ENCODE results near the gene SMIM34. TPM values are rescaled to one million over a fixed set of nuclear protein-coding genes. Genes with fewer than 3 reads are reported as not detected.
"Not testable (repeated sequence)": the region's sequence is repeated elsewhere in the genome, so short reads cannot be mapped to it uniquely, and the experiment has no call there.

Gene SMIM34
- polyA plus RNA-seq, 2 donors = not detected

GRCh38 chr21:34375619-34375972 lies 48.2 kb downstream of the SMIM34 start:
- H3K36me3 ChIP-seq (ENCODE audit: control insufficient read depth in 2 of 2, insufficient read depth in 2 of 2, low read length in 1 of 2); H3K4me3 ChIP-seq (ENCODE audit: low read depth in 1 of 2, low read length in 2 of 2); H3K9me3 ChIP-seq (ENCODE audit: control insufficient read depth in 2 of 2, insufficient read depth in 1 of 2, low read depth in 1 of 2, low read length in 1 of 2); H3K4me1 ChIP-seq (ENCODE audit: control insufficient read depth in 2 of 2, insufficient read depth in 2 of 2, low read length in 1 of 2); H3K27ac ChIP-seq (ENCODE audit: low read depth in 2 of 2, low read length in 1 of 2); H3K27me3 ChIP-seq (ENCODE audit: control insufficient read depth in 1 of 2, insufficient read depth in 2 of 2, low read length in 2 of 2): not testable (repeated sequence)
- WGBS, 2 donors = no CpG with 5 or more reads among the region's 33 CpGs

GRCh38 chr21:34374940-34375618 lies 48.7 kb downstream of the SMIM34 start, which contains the start of gene SMIM11:
Gene SMIM11 (plus strand): TSS chr21:34375507. CDS start chr21:34379505, 3,998 bp downstream.
- H3K4me1 ChIP-seq (ENCODE audit: control insufficient read depth in 2 of 2, insufficient read depth in 2 of 2, low read length in 1 of 2); H3K27me3 ChIP-seq (ENCODE audit: control insufficient read depth in 1 of 2, insufficient read depth in 2 of 2, low read length in 2 of 2); H3K27ac ChIP-seq (ENCODE audit: low read depth in 2 of 2, low read length in 1 of 2); H3K36me3 ChIP-seq (ENCODE audit: control insufficient read depth in 2 of 2, insufficient read depth in 2 of 2, low read length in 1 of 2); H3K9me3 ChIP-seq (ENCODE audit: control insufficient read depth in 2 of 2, insufficient read depth in 1 of 2, low read depth in 1 of 2, low read length in 1 of 2); H3K4me3 ChIP-seq (ENCODE audit: low read depth in 1 of 2, low read length in 2 of 2): not testable (repeated sequence)
- no CpG with 5 or more reads among the region's 49 CpGs for WGBS, 2 donors

DNA sequence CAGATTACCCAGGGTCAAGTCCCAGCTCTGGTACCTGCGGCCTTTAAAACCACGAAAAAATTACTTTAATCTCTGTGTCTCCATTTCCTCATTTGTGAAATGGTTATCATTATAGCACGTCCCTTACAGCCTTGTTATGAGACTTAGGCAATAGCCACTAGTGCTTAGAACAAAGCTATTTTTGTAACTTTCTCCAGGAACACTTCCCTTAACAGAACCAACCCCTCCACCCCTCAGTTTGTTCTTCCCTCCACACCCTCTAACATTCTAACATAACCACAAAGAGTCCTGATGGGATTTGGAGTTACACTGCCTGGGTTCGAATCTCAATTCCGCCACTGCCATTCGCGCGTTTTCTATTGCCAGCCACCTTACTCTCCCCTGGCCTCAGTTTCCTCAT lies 49.3 kb downstream of the SMIM34 start:
- H3K27ac ChIP-seq (ENCODE audit: low read depth in 2 of 2, low read length in 1 of 2); H3K4me1 ChIP-seq (ENCODE audit: control insufficient read depth in 2 of 2, insufficient read depth in 2 of 2, low read length in 1 of 2); H3K4me3 ChIP-seq (ENCODE audit: low read depth in 1 of 2, low read length in 2 of 2); H3K36me3 ChIP-seq (ENCODE audit: control insufficient read depth in 2 of 2, insufficient read depth in 2 of 2, low read length in 1 of 2); H3K27me3 ChIP-seq (ENCODE audit: control insufficient read depth in 1 of 2, insufficient read depth in 2 of 2, low read length in 2 of 2); H3K9me3 ChIP-seq (ENCODE audit: control insufficient read depth in 2 of 2, insufficient read depth in 1 of 2, low read depth in 1 of 2, low read length in 1 of 2): not testable (repeated sequence)
- WGBS, 2 donors = no CpG with 5 or more reads among the region's 8 CpGs

GRCh38 chr21:34372321-34372720 lies 51.4 kb downstream of the SMIM34 start:
- no peaks in the 10 kb centered on the region for H3K9me3 ChIP-seq (ENCODE audit: control insufficient read depth in 2 of 2, insufficient read depth in 1 of 2, low read depth in 1 of 2, low read length in 1 of 2)
- no peaks in the 10 kb centered on the region for H3K27me3 ChIP-seq (ENCODE audit: control insufficient read depth in 1 of 2, insufficient read depth in 2 of 2, low read length in 2 of 2)
- H3K36me3 ChIP-seq (ENCODE audit: control insufficient read depth in 2 of 2, insufficient read depth in 2 of 2, low read length in 1 of 2) = no peaks in the 10 kb centered on the region
- H3K27ac ChIP-seq (ENCODE audit: low read depth in 2 of 2, low read length in 1 of 2) = no peak overlapping the region
- H3K4me3 ChIP-seq (ENCODE audit: low read depth in 1 of 2, low read length in 2 of 2) = no peak overlapping the region
- WGBS, 2 donors = 87 to 91% methylated on average over 5 of the region's 5 CpGs
- H3K4me1 ChIP-seq (ENCODE audit: control insufficient read depth in 2 of 2, insufficient read depth in 2 of 2, low read length in 1 of 2) = no peaks in the 10 kb centered on the region

DNA sequence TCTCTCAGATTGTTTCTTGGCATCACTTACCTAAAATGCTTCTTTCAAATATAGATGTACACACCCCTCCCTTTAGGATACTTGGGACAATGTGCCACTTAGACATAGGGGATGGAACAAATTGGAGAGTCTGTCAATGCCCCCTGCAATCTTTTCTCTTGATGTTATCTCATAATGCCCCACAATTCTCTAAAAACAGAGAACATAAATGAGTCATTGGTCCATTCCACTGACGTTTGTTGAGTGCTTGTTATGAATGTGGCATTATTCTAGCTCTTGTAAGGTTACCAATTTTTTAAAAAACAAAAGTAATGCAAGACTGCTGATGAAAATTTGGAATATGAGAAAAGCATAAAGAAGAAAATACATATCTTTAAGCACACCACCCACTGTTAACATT lies 54.0 kb downstream of the SMIM34 start:
- no peak overlapping the region for H3K27ac ChIP-seq (ENCODE audit: low read depth in 2 of 2, low read length in 1 of 2)
- 25 to 29% methylated on average over 1 of the region's 1 CpG for WGBS, 2 donors

More for the DNA sequence above, 54.0 kb downstream of the SMIM34 start:
- no peaks in the 10 kb centered on the region for H3K9me3 ChIP-seq (ENCODE audit: control insufficient read depth in 2 of 2, insufficient read depth in 1 of 2, low read depth in 1 of 2, low read length in 1 of 2)
- H3K27me3 ChIP-seq (ENCODE audit: control insufficient read depth in 1 of 2, insufficient read depth in 2 of 2, low read length in 2 of 2) = no peaks in the 10 kb centered on the region
- no peaks in the 10 kb centered on the region for H3K36me3 ChIP-seq (ENCODE audit: control insufficient read depth in 2 of 2, insufficient read depth in 2 of 2, low read length in 1 of 2)
- no peak overlapping the region for H3K4me3 ChIP-seq (ENCODE audit: low read depth in 1 of 2, low read length in 2 of 2)
- H3K4me1 ChIP-seq (ENCODE audit: control insufficient read depth in 2 of 2, insufficient read depth in 2 of 2, low read length in 1 of 2) = no peaks in the 10 kb centered on the region

Other genes starting within 250 kb of the SMIM34 start
- under 1 TPM; 0.07 to 0.14 TPM for gene KCNE2, start 59.9 kb downstream of the SMIM34 start, polyA plus RNA-seq
- gene SMIM11, start 48.4 kb downstream of the SMIM34 start, polyA plus RNA-seq = 1 to 10 TPM; 1.2 to 2.6 TPM
- gene KCNE1, start 88.3 kb upstream of the SMIM34 start, polyA plus RNA-seq = under 1 TPM; 0.04 to 0.12 TPM
- 1 to 10 TPM; 6.4 to 9.9 TPM for gene RCAN1, start 191.2 kb upstream of the SMIM34 start, polyA plus RNA-seq
- gene CLIC6, start 245.0 kb upstream of the SMIM34 start, polyA plus RNA-seq = under 1 TPM; 0.45 to 0.68 TPM

All from esophagus (tissue), 2 donors.